MM.1S (cell line): ENCODE results near the gene ZNF577.

Experiments used
- CTCF ChIP-seq: fragments of 300-600 bp; sonication (generic); IDR thresholded peaks from 2 replicates; pipeline ENCODE4 v1.5.1; 2016; ENCODE audit warnings: antibody characterized with exemption, low read length, mixed read lengths
- EZH2 ChIP-seq: fragments of 300-600 bp; sonication (generic); optimal IDR thresholded peaks from 2 replicates; pipeline ENCODE3; 2017; ENCODE audit warnings: low read depth, mild to moderate bottlenecking, antibody characterized with exemption, low read length, mixed read lengths
- EZH2phosphoT487 ChIP-seq: fragments of 300-600 bp; sonication (generic); IDR thresholded peaks from 2 replicates; pipeline ENCODE4 v1.6.1; 2018; ENCODE audit warnings: antibody characterized with exemption, low read length

GRCh38 chr19:51830274-51830673 lies 57.5 kb downstream of the ZNF577 start:
- TF ChIP-seq CTCF (no peak), EZH2 (no peak), EZH2phosphoT487 (no peak)
